Measurements from ENCODE around the gene TMEM256. TPM values are rescaled to one million over a fixed set of nuclear protein-coding genes. Genes with fewer than 3 reads are reported as not detected.
A peak's percentile ranks its signal among the peaks of the same experiment; 100 is the strongest.

The TMEM256 gene
- total and polyA plus RNA-seq, 5 donors from 2014 or later: 23.0 to 80.9 (median 66.3) TPM

- DNase-seq: no peak
Observed at GRCh38 chr17:7406235-7406825, 2.4 kb upstream of the TMEM256 start.

DNA sequence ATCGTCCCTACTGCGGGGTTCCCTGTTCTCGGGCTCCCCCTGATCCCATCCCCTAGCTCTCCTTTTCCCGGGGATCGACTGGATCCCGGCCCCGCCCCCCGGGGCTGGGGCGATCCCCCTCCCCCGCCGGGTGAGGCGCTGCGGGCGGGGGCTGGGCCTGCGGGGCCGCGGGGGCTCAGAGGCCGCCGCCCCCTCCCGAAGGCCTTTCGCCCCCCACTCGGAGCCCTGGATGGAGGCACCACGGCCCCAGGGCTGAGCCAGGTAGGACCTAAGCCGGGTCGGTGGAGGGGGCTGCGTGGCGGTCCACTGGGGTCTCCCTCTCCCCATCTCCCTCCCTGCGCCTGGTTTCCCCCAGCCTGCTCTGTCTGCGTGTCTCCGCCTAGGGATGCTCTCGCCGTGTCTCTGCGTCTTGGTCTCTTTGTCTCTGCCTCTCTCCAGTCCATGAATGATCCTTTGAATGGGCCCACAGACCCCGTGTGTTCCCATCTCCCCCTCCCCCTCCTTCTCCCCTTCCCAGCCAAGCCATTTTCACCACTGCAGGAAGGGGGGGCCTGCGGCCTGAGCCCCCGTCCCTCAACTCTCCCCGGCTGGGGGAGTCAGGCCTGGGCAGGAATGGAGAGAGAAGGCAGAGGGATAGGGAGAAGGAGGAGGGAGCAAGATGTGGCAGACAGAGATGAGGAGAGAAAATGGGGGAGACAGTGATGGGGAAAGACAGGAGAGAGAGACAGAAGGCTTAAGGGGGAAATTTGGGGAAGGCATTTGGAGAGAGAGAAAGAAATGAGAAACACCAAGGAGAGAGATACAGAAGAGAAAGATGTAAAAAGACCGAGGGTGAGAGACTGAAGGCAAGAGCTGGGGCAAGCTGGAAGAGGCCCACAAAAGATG, 1.7 kb upstream of the TMEM256 start:
- H3K27me3 ChIP-seq (ENCODE audit: control insufficient read depth, insufficient read depth, low read length): no peaks in the 10 kb centered on the region
- Mint-ChIP-seq H3K4me1 (peaks cover 0 to 32% (median 15%) of the 10 kb centered on the region in 4 donors), H3K27ac (peak overlapping the region; percentile 32 to 82 (median 54)), H3K36me3 (no peaks in the 10 kb centered on the region), H3K4me3 (peak overlapping the region; percentile 81 to 90 (median 84)), H3K27me3 (peaks cover 12% of the 10 kb centered on the region), H3K9me3 (no peaks in the 10 kb centered on the region)
- peaks cover 23% of the 10 kb centered on the region for H3K4me1 ChIP-seq (ENCODE audit: control insufficient read depth, insufficient read depth, low read length, poor library complexity, severe bottlenecking)
- no peak overlapping the region for H3K4me3 ChIP-seq (ENCODE audit: low read depth, low read length)
- DNase-seq (no peak), ATAC-seq (ENCODE audit: low read depth in 2 of 2) (no peak)
- H3K9me3 ChIP-seq (ENCODE audit: control insufficient read depth in 2 of 2, low read length in 2 of 2): no peaks in the 10 kb centered on the region
- no peak overlapping the region for H3K27ac ChIP-seq (ENCODE audit: insufficient read depth, low read length, poor library complexity, severe bottlenecking)
- H3K36me3 ChIP-seq (ENCODE audit: control insufficient read depth, insufficient read depth, low read length): no peaks in the 10 kb centered on the region

More at GRCh38 chr17:7406235-7406825, 2.4 kb upstream of the TMEM256 start:
- no peak for ATAC-seq (ENCODE audit: low read depth in 2 of 2)
- H3K4me3 Mint-ChIP-seq: peak overlapping the region; percentile 80 to 90 (median 84)
- Histone ChIP-seq H3K27me3 (ENCODE audit: control insufficient read depth, insufficient read depth, low read length) (no peaks in the 10 kb centered on the region), H3K4me3 (ENCODE audit: low read depth, low read length) (no peak overlapping the region), H3K27ac (ENCODE audit: insufficient read depth, low read length, poor library complexity, severe bottlenecking) (no peak overlapping the region), H3K4me1 (ENCODE audit: control insufficient read depth, insufficient read depth, low read length, poor library complexity, severe bottlenecking) (peaks cover 23% of the 10 kb centered on the region), H3K9me3 (ENCODE audit: control insufficient read depth in 2 of 2, low read length in 2 of 2) (no peaks in the 10 kb centered on the region), H3K36me3 (ENCODE audit: control insufficient read depth, insufficient read depth, low read length) (no peaks in the 10 kb centered on the region)
- peak overlapping the region in 1 of 3 donors; percentile 54 for H3K27ac Mint-ChIP-seq
- peaks cover 12% of the 10 kb centered on the region for H3K27me3 Mint-ChIP-seq
- peaks cover 0 to 32% (median 15%) of the 10 kb centered on the region in 4 donors for H3K4me1 Mint-ChIP-seq
- no peaks in the 10 kb centered on the region for H3K36me3 Mint-ChIP-seq
- H3K9me3 Mint-ChIP-seq: no peaks in the 10 kb centered on the region

- no peaks in the 10 kb centered on the region for H3K36me3 Mint-ChIP-seq
- H3K27ac Mint-ChIP-seq: peak overlapping the region; percentile 32 to 98 (median 94)
- H3K4me1 Mint-ChIP-seq: peaks cover 0 to 32% (median 13%) of the 10 kb centered on the region in 4 donors
- Histone ChIP-seq H3K36me3 (ENCODE audit: control insufficient read depth, insufficient read depth, low read length) (no peaks in the 10 kb centered on the region), H3K4me3 (ENCODE audit: low read depth, low read length) (peak overlapping the region; percentile 48), H3K4me1 (ENCODE audit: control insufficient read depth, insufficient read depth, low read length, poor library complexity, severe bottlenecking) (peaks cover 23% of the 10 kb centered on the region), H3K27me3 (ENCODE audit: control insufficient read depth, insufficient read depth, low read length) (no peaks in the 10 kb centered on the region), H3K27ac (ENCODE audit: insufficient read depth, low read length, poor library complexity, severe bottlenecking) (peak overlapping the region; percentile 81), H3K9me3 (ENCODE audit: control insufficient read depth in 2 of 2, low read length in 2 of 2) (no peaks in the 10 kb centered on the region)
- no peaks in the 10 kb centered on the region for H3K9me3 Mint-ChIP-seq
- peak overlapping the region; percentile 93 to 97 (median 96) for H3K4me3 Mint-ChIP-seq
- ATAC-seq (ENCODE audit: low read depth in 2 of 2) (peak; percentile 26 to 33), DNase-seq (peak in 1 of 3 donors; percentile 68)
- H3K27me3 Mint-ChIP-seq: peaks cover 12% of the 10 kb centered on the region
Observed at GRCh38 chr17:7404737-7405349, 946 bp upstream of the TMEM256 start.

- Histone ChIP-seq H3K9me3 (ENCODE audit: control insufficient read depth in 2 of 2, low read length in 2 of 2) (no peaks in the 10 kb centered on the region), H3K4me3 (ENCODE audit: low read depth, low read length) (peak overlapping the region; percentile 43), H3K36me3 (ENCODE audit: control insufficient read depth, insufficient read depth, low read length) (no peaks in the 10 kb centered on the region), H3K27ac (ENCODE audit: insufficient read depth, low read length, poor library complexity, severe bottlenecking) (peak overlapping the region; percentile 81), H3K4me1 (ENCODE audit: control insufficient read depth, insufficient read depth, low read length, poor library complexity, severe bottlenecking) (peaks cover 22% of the 10 kb centered on the region), H3K27me3 (ENCODE audit: control insufficient read depth, insufficient read depth, low read length) (no peaks in the 10 kb centered on the region)
- Mint-ChIP-seq H3K36me3 (no peaks in the 10 kb centered on the region), H3K9me3 (no peaks in the 10 kb centered on the region), H3K27me3 (peaks cover 12% of the 10 kb centered on the region), H3K4me3 (peak overlapping the region; percentile 93 to 97 (median 96)), H3K27ac (peak overlapping the region; percentile 79 to 98 (median 94)), H3K4me1 (peaks cover 0 to 30% (median 9%) of the 10 kb centered on the region in 4 donors)
- ATAC-seq (ENCODE audit: low read depth in 2 of 2): no peak
- DNase-seq: no peak
Observed at GRCh38 chr17:7403727-7403976, 245 bp downstream of the TMEM256 start.

GRCh38 chr17:7403043-7403726, 712 bp downstream of the TMEM256 start:
- Histone ChIP-seq H3K9me3 (ENCODE audit: control insufficient read depth in 2 of 2, low read length in 2 of 2) (no peaks in the 10 kb centered on the region), H3K36me3 (ENCODE audit: control insufficient read depth, insufficient read depth, low read length) (no peaks in the 10 kb centered on the region), H3K4me1 (ENCODE audit: control insufficient read depth, insufficient read depth, low read length, poor library complexity, severe bottlenecking) (peaks cover 20% of the 10 kb centered on the region), H3K27ac (ENCODE audit: insufficient read depth, low read length, poor library complexity, severe bottlenecking) (peak overlapping the region; percentile 81), H3K27me3 (ENCODE audit: control insufficient read depth, insufficient read depth, low read length) (no peaks in the 10 kb centered on the region), H3K4me3 (ENCODE audit: low read depth, low read length) (peak overlapping the region; percentile 43)
- Mint-ChIP-seq H3K4me1 (peaks cover 0 to 30% (median 9%) of the 10 kb centered on the region in 4 donors), H3K4me3 (peak overlapping the region; percentile 82 to 97 (median 95)), H3K27ac (peak overlapping the region; percentile 79 to 95 (median 94)), H3K27me3 (peaks cover 12% of the 10 kb centered on the region), H3K9me3 (no peaks in the 10 kb centered on the region), H3K36me3 (no peaks in the 10 kb centered on the region)
- ATAC-seq (ENCODE audit: low read depth in 2 of 2): no peak
- peak in 2 of 3 donors; percentile 27 to 43 for DNase-seq

- ATAC-seq (ENCODE audit: low read depth in 2 of 2) (no peak), DNase-seq (no peak)
- H3K36me3 Mint-ChIP-seq: no peaks in the 10 kb centered on the region
- Histone ChIP-seq H3K4me3 (ENCODE audit: low read depth, low read length) (no peak overlapping the region), H3K27ac (ENCODE audit: insufficient read depth, low read length, poor library complexity, severe bottlenecking) (no peak overlapping the region), H3K27me3 (ENCODE audit: control insufficient read depth, insufficient read depth, low read length) (no peaks in the 10 kb centered on the region), H3K4me1 (ENCODE audit: control insufficient read depth, insufficient read depth, low read length, poor library complexity, severe bottlenecking) (peaks cover 20% of the 10 kb centered on the region), H3K9me3 (ENCODE audit: control insufficient read depth in 2 of 2, low read length in 2 of 2) (no peaks in the 10 kb centered on the region), H3K36me3 (ENCODE audit: control insufficient read depth, insufficient read depth, low read length) (no peaks in the 10 kb centered on the region)
- peak overlapping the region in 3 of 4 donors; percentile 11 to 42 (median 40) for H3K4me3 Mint-ChIP-seq
- H3K4me1 Mint-ChIP-seq: peaks cover 3 to 23% (median 7%) of the 10 kb centered on the region in 4 donors
- no peak overlapping the region for H3K27ac Mint-ChIP-seq
- no peaks in the 10 kb centered on the region for H3K27me3 Mint-ChIP-seq
- no peaks in the 10 kb centered on the region for H3K9me3 Mint-ChIP-seq
Observed at GRCh38 chr17:7398612-7399011, 5.3 kb downstream of the TMEM256 start.

GRCh38 chr17:7396147-7396546, 7.8 kb downstream of the TMEM256 start:
- Mint-ChIP-seq H3K4me3 (peak overlapping the region; percentile 41 to 89 (median 66)), H3K4me1 (peaks cover 3 to 30% (median 18%) of the 10 kb centered on the region in 4 donors), H3K36me3 (peaks cover 5% of the 10 kb centered on the region), H3K9me3 (no peaks in the 10 kb centered on the region), H3K27me3 (peaks cover 5% of the 10 kb centered on the region), H3K27ac (no peak overlapping the region)
- Histone ChIP-seq H3K27ac (ENCODE audit: insufficient read depth, low read length, poor library complexity, severe bottlenecking) (no peak overlapping the region), H3K4me1 (ENCODE audit: control insufficient read depth, insufficient read depth, low read length, poor library complexity, severe bottlenecking) (peaks cover 30% of the 10 kb centered on the region), H3K27me3 (ENCODE audit: control insufficient read depth, insufficient read depth, low read length) (no peaks in the 10 kb centered on the region), H3K9me3 (ENCODE audit: control insufficient read depth in 2 of 2, low read length in 2 of 2) (no peaks in the 10 kb centered on the region), H3K36me3 (ENCODE audit: control insufficient read depth, insufficient read depth, low read length) (peaks cover 13% of the 10 kb centered on the region), H3K4me3 (ENCODE audit: low read depth, low read length) (no peak overlapping the region)
- ATAC-seq (ENCODE audit: low read depth in 2 of 2) (no peak), DNase-seq (no peak)
